Stimulated activated CD8-positive, alpha-beta memory T cell treated with anti-CD3 and anti-CD28 coated beads, Interleukin-7, amount 100 ng/mL, for 1 hour (primary cell): ENCODE measurements around the gene CFAP97D2.
"Not testable (repeated sequence)": the region's sequence is repeated elsewhere in the genome, so short reads cannot be mapped to it uniquely, and the experiment has no call there.

ENCODE experiments used
- DNase-seq, 2 donors: peaks; one replicate each; pipeline ENCODE4 v3.0.0-alpha.2; 2020; ENCODE audit warnings: low read depth in 2 of 2

CFAP97D2 gene

GRCh38 chr13:114143806-114144605, 35.1 kb upstream of the CFAP97D2 start:
- no peak for DNase-seq

GRCh38 chr13:114144606-114145244, 34.3 kb upstream of the CFAP97D2 start:
- no peak for DNase-seq

DNA sequence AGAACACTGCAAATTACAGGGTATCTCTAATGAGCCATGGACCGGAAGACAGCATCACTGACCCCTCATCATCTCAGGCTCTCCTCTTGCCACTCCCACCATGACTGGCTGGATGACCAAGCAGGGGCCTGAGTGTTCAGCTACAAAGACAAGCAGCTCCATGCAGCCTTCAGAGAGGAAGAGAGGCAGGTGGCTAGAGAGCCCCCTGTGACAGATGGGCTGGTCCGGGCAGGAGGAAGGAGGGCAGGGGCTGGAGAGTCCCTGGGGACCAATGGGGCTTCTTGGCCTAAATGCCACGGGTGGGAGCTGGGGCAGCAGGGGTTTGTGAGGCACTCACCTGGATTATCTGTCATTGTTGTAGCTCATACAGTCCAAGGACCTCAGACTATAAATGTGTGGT, 33.8 kb upstream of the CFAP97D2 start:
- DNase-seq: no peak

DNA sequence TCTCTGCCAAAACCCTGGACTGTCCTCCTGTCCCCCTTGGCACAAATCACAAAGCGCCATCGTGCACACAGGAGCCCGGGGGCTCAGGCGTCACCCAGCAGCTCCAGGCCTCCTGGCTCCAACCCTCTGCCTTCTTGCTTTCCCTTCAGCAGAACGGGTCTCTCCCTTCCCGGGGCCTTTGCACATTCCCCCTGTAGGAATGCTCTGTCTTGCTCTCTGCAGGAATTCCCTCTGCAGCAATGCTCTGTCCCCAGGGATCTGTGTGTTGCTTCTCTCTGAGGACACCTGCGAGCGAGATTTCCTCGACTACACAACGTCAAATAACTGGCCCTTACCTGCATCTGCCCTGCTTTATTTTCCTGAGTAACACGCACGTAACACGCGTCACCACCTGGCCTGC, 33.3 kb upstream of the CFAP97D2 start:
- DNase-seq: no peak

GRCh38 chr13:114146173-114146572, 32.9 kb upstream of the CFAP97D2 start:
- no peak for DNase-seq

DNA sequence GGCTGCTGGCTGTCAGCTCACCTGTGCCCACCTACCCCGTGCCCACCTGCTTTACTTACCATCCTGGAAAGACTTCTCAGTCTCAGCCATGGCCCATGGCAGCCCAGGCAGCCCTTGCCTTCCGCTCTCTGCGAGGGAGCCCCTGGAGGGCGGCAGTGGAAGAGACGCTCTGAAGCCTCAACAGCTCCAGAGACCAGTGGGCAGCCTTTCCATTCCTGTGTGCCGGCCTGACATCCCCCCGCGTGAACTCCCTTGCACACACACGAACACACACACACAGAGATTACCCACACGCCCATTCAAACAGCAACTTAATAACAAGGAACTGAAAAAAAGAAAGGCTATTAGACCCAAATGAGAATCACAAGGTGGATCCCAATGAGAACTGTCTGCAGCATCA, 32.4 kb upstream of the CFAP97D2 start:
- DNase-seq: no peak

DNA sequence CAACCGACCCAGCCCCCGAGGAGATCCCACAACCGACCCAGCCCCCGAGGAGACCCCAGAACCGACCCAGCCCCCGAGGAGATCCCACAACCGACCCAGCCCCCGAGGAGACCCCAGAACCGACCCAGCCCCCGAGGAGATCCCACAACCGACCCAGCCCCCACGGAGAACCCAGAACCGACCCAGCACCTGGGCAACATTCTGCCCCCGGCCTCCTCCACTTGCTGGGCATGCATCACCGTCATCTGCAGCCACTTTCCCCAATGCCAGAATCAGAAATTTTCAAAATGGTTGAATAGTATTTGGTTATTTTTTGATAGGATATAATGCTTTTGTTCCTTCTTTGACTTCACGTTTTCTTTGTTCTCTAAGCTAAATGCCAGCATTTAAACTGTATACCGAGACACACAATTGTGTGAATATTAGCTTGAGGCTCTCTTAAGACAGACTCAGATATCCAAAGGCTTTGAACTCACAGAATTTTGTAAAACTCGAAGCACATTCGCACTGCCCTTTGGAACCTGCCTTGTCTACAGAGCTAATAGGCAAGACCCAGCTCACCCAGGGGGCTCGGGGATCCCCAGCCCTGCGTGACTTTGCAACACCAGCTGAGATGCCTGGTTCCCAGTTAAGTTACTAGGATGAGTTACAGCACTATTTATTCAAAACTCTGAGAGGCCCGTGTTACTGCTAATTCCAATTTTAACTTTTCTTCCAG, 31.1 kb upstream of the CFAP97D2 start:
- no peak for DNase-seq

DNA sequence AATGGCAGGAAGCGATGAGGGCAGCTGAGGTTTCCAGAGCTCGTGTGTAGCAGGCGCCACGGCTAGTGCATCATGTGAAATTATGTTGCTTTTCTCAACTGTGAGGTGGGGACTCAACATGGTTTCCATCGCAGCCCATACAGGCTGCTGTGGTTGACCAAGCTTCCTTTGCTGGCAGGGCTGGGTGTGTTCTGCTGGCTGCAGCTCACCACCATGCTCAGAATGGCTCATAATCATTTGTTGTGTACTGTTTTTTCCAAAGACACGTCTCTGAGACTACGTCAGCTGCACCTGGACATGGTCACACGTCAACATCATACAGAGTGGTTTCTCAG, 30.6 kb upstream of the CFAP97D2 start:
- DNase-seq: peak; percentile 70 to 72

GRCh38 chr13:114148886-114149285, 30.2 kb upstream of the CFAP97D2 start:
- DNase-seq: not testable (repeated sequence)

DNA sequence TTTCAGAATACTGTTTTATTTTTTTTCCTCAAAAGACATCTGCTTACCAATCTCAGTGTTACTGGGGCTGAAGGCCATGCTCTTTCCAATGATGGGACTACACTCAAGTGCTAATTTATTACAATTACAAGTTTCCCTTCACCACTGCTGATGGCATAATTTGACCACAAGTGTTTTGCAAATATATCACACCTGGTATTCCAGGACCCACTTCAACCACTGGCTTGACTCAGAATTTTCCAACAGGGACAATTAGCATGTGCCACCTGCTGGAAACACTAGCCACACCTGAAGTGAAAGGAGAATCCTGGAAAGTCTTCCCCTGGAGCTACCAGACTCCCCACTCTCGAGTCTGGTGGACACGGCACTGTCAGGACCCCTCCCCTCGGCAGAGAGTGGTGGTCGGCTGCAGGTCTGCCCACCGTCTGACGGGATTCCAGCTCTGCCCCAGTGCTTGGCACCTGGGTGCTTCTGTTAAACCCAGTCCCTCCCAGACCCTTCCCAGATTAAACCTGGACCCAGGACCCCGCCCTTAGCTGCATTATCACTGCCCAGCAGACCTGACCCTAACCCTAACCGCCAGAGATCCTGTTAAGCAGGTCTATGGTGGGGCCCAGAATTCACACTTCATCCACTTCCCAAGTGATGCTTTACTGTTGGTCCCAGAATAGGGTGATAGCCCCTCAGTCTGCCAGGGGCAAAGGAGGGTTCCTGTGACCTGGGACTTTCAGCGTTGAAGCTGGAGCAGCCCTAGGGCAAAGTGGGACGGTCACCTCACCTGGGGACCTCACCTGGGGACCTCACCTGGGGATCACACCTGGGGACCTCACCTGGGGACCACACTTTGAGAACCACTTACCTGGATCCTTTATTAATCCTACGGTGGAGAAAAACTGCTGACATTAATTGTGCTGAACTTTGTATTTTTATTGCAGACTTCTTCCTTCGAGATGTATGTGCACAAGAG, 29.0 kb upstream of the CFAP97D2 start:
- no peak for DNase-seq

- DNase-seq: no peak
Observed at GRCh38 chr13:114151031-114151430, 28.0 kb upstream of the CFAP97D2 start.

DNA sequence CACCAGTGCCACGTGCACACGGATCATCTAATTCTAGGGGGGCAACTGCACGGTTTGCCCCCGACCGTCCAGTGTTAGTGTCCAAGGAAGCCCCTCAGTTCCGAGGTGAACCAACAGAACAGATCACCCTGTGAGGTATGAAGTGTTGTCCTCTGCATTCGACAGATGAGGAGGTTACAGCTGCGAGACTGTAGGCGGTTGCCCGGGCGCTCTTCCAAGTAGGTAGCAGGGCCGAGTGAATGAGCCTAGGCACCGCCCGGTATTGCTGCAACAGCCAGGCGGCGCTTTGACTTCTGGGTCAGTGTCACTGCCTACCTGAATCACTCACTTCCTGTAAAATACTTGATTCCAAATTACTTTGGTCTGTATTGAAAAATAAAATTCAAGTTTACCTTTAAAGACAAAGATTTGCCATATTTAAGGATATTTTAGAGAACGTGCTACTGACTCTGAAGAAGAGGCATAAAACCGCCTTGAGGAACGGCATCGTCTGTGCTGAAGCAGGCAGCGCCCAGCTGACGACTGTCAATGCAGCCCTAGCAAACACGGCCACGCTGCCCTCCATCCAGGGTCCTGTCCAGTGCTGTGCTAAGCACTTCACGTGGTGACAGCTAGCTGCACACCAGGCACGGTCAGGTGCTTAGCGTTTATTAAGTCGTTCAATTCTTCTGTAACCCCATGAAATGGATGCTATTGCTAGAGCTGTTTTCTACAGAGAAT, 27.3 kb upstream of the CFAP97D2 start:
- DNase-seq: no peak

DNA sequence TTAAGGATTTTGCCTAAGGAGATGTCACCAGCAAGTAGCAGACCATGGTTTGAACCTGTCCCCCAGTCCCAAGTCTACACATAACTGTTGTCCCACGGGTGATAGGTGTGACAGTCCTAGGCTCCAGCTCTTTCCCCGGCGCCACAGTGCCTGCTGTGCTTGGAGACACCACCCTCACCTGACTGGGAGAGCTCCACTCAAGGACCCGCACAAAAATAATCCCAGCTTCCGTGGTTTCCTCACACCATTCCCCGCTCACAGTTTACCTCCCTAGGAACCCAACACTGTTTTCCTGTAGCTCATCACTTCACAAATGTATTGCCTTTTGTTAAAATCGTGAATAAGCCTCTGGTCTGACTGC, 26.8 kb upstream of the CFAP97D2 start:
- DNase-seq: no peak

DNA sequence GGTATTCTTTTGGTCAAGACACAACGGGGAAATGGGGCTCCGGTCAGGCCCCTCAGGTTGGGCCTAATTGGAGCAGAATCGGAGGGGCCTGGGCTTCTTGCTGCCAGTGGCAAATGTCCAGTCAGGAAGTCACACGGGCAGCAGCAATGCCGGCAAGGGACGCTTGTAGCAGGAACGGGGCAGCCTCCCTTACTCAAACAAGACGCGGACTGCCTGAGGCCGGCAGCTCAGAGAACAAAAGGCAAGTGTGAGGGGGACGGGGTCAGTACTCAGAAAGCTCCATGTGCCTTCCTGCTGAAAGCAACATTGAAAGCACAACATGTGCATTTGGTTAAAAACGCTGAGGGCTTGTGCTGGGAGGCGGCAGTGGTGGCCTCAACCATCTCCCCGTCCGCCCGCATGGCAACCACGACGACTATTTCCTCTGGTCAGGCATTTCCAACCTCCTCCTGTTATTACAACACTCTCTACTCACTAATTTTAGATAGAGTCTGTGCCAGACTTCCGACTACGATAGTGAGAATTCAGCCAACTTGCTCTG, 26.2 kb upstream of the CFAP97D2 start:
- DNase-seq: no peak

DNA sequence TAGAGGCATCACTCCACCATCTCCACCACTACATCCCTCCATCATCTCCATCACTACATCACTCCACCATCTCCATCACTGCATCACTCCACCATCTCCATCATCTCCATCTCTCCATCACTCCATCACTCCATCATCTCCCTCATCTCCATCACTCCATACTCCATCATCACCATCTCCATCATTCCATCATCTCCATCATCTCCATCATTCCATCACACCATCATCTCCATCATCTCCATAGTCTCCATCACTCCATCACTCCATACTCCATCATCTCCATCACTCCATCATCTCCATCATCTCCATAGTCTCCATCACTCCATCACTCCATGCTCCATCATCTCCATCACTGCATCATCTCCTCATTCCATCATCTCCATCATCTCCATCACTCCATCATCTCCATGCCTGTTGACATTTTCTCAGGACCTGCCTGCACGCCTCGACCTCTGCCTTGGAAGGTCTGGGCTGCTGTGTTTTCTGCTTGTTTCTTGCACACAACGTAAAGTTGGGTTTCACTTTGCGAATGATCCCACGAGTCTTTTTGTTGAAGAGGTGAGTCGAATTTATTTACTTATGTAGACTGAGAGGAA, 25.5 kb upstream of the CFAP97D2 start:
- DNase-seq: no peak

DNA sequence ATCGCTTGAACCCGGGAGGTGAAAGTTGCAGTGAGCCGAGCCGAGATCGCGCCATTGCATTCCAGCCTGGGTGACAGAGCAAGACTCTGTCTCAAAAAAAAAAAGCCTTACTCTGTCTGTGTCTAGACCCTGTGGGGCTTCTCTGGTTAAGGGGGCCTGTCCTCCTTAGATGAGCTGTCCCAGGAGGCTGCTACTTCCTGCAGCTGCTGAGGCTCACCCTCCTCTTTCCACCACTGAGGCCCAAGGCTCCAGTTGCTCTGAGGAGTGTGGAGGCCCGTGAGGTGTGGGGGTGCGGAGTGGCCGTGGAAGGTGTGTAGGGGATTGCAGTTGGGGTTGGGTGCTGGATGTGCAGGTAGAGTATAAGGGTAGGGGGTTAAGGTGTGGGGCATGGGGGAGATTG, 24.6 kb upstream of the CFAP97D2 start:
- no peak for DNase-seq

DNA sequence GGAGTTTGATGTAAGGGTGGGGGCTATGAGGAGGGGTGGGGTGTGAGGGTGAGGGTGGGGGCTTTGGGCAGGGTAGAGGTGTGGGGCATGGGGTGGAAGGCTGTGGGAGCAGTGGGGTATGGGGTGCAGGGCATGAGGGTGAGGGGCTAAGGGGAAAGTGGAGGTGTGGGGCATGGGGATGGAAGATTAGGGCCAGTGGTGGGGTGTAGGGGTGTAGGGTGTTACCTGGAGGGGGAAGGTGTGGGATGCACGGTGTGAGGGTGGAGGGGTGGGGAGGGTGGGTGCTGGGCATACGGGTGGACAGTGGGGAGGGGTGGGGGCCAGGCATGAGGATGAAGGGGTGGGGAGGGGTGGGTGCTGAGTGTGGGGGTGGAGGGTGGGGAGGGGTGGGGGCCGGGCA, 23.7 kb upstream of the CFAP97D2 start:
- DNase-seq: no peak

DNA sequence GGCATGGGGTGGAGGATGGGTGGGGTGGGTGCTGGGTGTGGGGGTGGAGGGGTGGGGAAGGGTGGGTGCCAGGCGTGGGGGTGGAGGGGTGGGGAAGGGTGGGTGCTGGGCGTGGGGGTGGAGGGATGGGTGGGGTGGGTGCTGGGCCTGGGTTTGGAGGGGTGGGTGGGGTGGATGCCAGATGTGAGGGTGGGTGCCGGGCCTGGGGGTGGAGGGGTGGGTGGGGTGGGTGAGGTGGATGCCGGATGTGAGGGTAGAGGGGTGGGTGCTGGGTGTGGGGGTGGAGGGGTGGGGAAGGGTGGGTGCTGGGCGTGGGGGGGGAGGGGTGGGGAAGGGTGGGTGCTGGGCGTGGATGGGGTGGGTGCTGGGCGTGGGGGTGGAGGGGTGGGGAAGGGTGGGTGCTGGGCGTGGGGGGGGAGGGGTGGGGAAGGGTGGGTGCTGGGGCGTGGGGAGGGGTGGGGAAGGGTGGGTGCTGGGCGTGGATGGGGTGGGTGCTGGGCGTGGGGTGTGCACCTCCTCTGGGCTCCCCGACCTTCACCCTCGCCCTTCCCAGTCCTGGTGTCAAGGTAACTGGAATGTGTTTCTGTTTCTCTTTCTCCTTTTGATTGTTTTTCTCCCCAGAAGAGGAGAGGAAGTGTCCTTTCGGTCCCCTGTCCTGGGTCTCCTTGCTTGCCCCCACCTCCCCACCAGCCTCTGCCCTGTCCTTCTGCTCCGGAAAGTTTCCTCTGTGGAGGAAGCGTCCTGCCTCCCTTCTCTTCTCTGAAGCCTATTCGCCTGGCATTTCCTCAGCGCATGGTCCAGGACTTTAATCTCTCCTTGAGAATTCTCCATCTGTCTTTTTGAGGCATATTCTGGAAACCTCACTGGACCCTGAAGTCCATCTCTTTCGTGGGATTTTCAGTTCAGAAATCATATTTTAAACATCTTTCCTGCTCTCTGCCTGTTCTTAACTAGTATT, 22.9 kb upstream of the CFAP97D2 start:
- DNase-seq: no peak

DNA sequence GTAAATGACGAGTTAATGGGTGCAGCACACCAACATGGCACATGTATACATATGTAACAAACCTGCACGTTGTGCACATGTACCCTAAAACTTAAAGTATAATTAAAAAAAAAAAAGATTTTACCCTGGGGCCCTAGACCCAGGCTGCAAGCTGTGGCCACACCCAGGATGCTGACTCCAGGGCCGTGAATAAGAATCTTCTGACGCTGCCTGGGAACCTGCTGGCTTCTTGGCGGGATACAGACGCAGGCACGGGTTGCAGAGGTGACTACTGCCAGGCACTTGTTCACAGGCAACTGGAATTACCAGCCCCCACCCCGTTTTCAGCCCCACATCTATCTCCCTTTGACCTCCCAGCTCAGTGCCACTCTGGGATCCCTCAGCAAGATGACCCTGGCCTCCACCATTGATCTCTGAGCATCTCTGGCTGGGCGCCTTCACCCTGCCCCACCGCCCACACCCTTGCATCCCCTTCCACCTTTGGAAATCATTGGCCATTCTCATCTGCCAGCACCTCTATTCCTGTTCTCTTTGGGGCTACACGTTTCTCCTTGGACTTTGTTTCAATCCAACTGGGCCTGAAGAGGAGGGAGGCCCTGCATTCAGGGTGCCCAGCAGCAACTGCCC, 21.1 kb upstream of the CFAP97D2 start:
- DNase-seq: no peak
